Kidney (tissue), 22 donors: ENCODE measurements around the gene SPIN3. TPM values are rescaled to one million over a fixed set of nuclear protein-coding genes. Genes with fewer than 3 reads are reported as not detected.
"Not testable (repeated sequence)": the region's sequence is repeated elsewhere in the genome, so short reads cannot be mapped to it uniquely, and the experiment has no call there.

Experiments
- DNase-seq, 5 donors: peaks; one replicate each; pipeline ENCODE4 v3.0.0-alpha.2; 2013 to 2020
- FAIRE-seq: peaks from 2 replicates; lab custom pipeline; 2012; peaks lifted over from hg19 to GRCh38; lab: Jason Lieb, UNC
- H3K27ac ChIP-seq, 2 donors: one replicate each; pipeline ENCODE4 v1.7.0; 2013; ENCODE audit warnings: low read depth in 2 of 2, low read length in 2 of 2, inconsistent platforms in 1 of 2
- H3K27me3 ChIP-seq: one replicate; pipeline ENCODE4 v1.7.1; 2013; ENCODE audit warnings: low read length, inconsistent platforms; ENCODE audit not compliant: control insufficient read depth, insufficient read depth
- H3K36me3 ChIP-seq, 3 donors: one replicate each; pipeline versions ENCODE4 v1.7.0 to v1.7.1; 2013; ENCODE audit warnings: low read length in 3 of 3, control low read depth in 1 of 3, inconsistent platforms in 1 of 3; ENCODE audit not compliant: insufficient read depth in 3 of 3, control insufficient read depth in 2 of 3
- H3K4me1 ChIP-seq, 3 donors: one replicate each; pipeline versions ENCODE4 v1.7.0 to v1.7.1; 2013; ENCODE audit warnings: low read length in 3 of 3, inconsistent platforms in 1 of 3, low read depth in 1 of 3; ENCODE audit not compliant: control insufficient read depth in 2 of 3, insufficient read depth in 2 of 3
- H3K4me3 ChIP-seq, 3 donors: one replicate each; pipeline versions ENCODE4 v1.7.0 to v1.8.1; 2013; ENCODE audit warnings: low read length in 3 of 3, control low read depth in 1 of 3, inconsistent platforms in 1 of 3
- H3K9ac ChIP-seq, 3 donors: one replicate each; pipeline versions ENCODE4 v1.7.0 to v1.7.1; 2013; ENCODE audit warnings: low read length in 3 of 3, control low read depth in 1 of 3, inconsistent platforms in 1 of 3
- H3K9me3 ChIP-seq, 3 donors: one replicate each; pipeline versions ENCODE4 v1.7.0 to v1.7.1; 2013; ENCODE audit warnings: low read length in 3 of 3, control low read depth in 1 of 3, inconsistent platforms in 1 of 3; ENCODE audit not compliant: control insufficient read depth in 2 of 3, insufficient read depth in 1 of 3
- intact Hi-C: fragments of 100-400 bp; cut with DNase I; formaldehyde crosslinking; loops from one replicate; pipeline ENCODE4 v1.11.1; 2022
- long read RNA-seq, 10 donors: library from polyadenylated mRNA in 1 of 10; unstranded in 1 of 10; transcript quantifications; one replicate each; pipeline ENCODE4 v2.0.0 and lab custom pipeline, GENCODE V29; 2021 to 2026
- polyA plus RNA-seq: library from polyadenylated mRNA; stranded (reverse); fragments of 350-450 nt; fragmentation: Illumina TruSeq; extraction: RNeasy Lipid Tissue Mini Kit (QIAGEN cat#74804); gene quantifications from one replicate; pipeline ENCODE4 v1.2.3, GENCODE V29; 2014; ENCODE audit warnings: low read depth, low replicate concordance; ENCODE audit not compliant: insufficient read depth
- total RNA-seq: library from RNA; stranded (reverse); fragmentation: NEBNext Ultra II Directional; extraction: Animal tissue kit (Norgen Biotek cat#: 25700); gene quantifications from one replicate; pipeline ENCODE4 v1.2.1, GENCODE V29; 2021
- TF ChIP-seq, protein P1 (sequence below): IDR thresholded peaks from 3 replicates; pipeline ENCODE4 v1.5.1; 2012; ENCODE audit warnings: mild to moderate bottlenecking, moderate library complexity, borderline replicate concordance; ENCODE audit not compliant: insufficient read depth; ENCODE audit errors: extremely low read depth
- donor health status: control.
- donor health status: control.
- donor health status: control.
- donor health status: control.
- donor health status: control.
- donor health status: DM: yes; HTN: yes; CAD: no.
- donor health status: Normal renal cell carcinoma (clear cell type).

The SPIN3 gene
- total RNA-seq (14.9 TPM), polyA plus RNA-seq (4.9 TPM)
- long read RNA-seq, donor 1, full-length matches to known transcripts: 7 of 7 reads
- long read RNA-seq, donor 1, partial matches to known transcripts: 0 of 7 reads
- long read RNA-seq, donor 1, other reads (novel, unspliced or antisense): 0 of 7 reads
- long read RNA-seq, donor 2, full-length matches to known transcripts: 6 of 6 reads
- long read RNA-seq, donor 2, partial matches to known transcripts: 0 of 6 reads
- long read RNA-seq, donor 2, other reads (novel, unspliced or antisense): 0 of 6 reads
- long read RNA-seq, donor 3, full-length matches to known transcripts: 6 of 6 reads
- long read RNA-seq, donor 3, partial matches to known transcripts: 0 of 6 reads
- long read RNA-seq, donor 3, other reads (novel, unspliced or antisense): 0 of 6 reads
- long read RNA-seq, donor 4, full-length matches to known transcripts: 5 of 5 reads
- long read RNA-seq, donor 4, partial matches to known transcripts: 0 of 5 reads
- long read RNA-seq, donor 4, other reads (novel, unspliced or antisense): 0 of 5 reads
- long read RNA-seq, donor 5: 0 reads
- long read RNA-seq, donor 6, partial matches to known transcripts: 0 of 2 reads
- long read RNA-seq, donor 6, other reads (novel, unspliced or antisense): 0 of 2 reads
- long read RNA-seq, donor 7, full-length matches to known transcripts: 17 of 18 reads
- long read RNA-seq, donor 7, partial matches to known transcripts: 0 of 18 reads
- long read RNA-seq, donor 7, other reads (novel, unspliced or antisense): 1 of 18 reads
- long read RNA-seq, donor 8, full-length matches to known transcripts: 7 of 7 reads
- long read RNA-seq, donor 8, partial matches to known transcripts: 0 of 7 reads
- long read RNA-seq, donor 8, other reads (novel, unspliced or antisense): 0 of 7 reads
- long read RNA-seq, donor 9, full-length matches to known transcripts: 1 of 1 reads
- long read RNA-seq, donor 9, partial matches to known transcripts: 0 of 1 reads
- long read RNA-seq, donor 9, other reads (novel, unspliced or antisense): 0 of 1 reads
- long read RNA-seq, donor 10, full-length matches to known transcripts: 10 of 10 reads
- long read RNA-seq, donor 10, partial matches to known transcripts: 0 of 10 reads
- long read RNA-seq, donor 10, other reads (novel, unspliced or antisense): 0 of 10 reads

DNA sequence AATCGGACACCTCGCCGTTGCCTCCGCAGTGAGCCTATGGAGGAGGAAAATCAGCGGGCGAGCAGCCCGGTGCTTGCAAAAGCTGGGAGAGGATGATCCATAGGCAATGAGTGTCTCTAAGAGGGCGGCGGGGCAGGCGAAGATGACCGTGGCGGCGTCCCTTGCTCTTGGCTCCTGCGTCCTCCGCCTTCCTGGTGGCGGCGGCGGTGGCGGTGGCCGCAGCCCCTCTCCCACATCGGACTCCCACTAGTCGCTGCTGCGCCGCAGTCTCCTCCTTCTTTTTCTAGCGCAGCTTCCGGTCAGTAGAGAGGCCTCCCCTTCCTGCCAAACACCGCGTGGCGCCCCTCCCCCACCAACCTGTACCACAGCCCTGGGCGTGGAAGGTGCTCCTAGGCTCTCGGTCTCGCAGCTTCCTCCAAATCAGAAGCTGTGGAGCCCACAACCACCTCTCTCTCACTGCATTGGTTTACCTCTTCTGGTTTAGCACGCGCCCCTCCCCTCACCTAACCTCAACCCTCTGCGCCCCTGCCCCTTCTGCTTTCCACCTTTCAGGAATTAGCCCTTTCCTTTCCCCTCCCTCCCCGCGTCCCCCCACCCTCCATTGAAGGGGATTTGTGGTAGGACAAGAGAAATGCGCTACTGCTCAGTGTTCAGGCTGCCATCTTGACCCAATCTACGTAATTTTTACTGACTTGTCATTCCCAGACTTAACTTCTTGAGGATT, at the start of gene SPIN3:
SPIN3 (minus strand) TSS at position 271 of the 724 bp plus-strand sequence. CDS start 594 bp downstream, outside the sequence.
- Histone ChIP-seq H3K9ac (peak within 1 kb of the TSS; percentile 61 to 69 (median 67)), H3K36me3 (peaks cover 0 to 2% (median 0%) of the 10 kb centered on the region in 3 donors), H3K27me3 (peaks cover 5% of the 10 kb centered on the region), H3K9me3 (no peaks in the 10 kb centered on the region), H3K4me3 (peak within 1 kb of the TSS; percentile 77 to 79 (median 79)), H3K27ac (peak within 1 kb of the TSS; percentile 51 to 65), H3K4me1 (peaks cover 0 to 4% (median 0%) of the 10 kb centered on the region in 3 donors)
- intact Hi-C loops: no loop called here
- FAIRE-seq (no peak), DNase-seq (peak; percentile 92 to 95 (median 93))
- TF ChIP-seq, protein P1, sequence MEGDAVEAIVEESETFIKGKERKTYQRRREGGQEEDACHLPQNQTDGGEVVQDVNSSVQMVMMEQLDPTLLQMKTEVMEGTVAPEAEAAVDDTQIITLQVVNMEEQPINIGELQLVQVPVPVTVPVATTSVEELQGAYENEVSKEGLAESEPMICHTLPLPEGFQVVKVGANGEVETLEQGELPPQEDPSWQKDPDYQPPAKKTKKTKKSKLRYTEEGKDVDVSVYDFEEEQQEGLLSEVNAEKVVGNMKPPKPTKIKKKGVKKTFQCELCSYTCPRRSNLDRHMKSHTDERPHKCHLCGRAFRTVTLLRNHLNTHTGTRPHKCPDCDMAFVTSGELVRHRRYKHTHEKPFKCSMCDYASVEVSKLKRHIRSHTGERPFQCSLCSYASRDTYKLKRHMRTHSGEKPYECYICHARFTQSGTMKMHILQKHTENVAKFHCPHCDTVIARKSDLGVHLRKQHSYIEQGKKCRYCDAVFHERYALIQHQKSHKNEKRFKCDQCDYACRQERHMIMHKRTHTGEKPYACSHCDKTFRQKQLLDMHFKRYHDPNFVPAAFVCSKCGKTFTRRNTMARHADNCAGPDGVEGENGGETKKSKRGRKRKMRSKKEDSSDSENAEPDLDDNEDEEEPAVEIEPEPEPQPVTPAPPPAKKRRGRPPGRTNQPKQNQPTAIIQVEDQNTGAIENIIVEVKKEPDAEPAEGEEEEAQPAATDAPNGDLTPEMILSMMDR: no peak

DNA sequence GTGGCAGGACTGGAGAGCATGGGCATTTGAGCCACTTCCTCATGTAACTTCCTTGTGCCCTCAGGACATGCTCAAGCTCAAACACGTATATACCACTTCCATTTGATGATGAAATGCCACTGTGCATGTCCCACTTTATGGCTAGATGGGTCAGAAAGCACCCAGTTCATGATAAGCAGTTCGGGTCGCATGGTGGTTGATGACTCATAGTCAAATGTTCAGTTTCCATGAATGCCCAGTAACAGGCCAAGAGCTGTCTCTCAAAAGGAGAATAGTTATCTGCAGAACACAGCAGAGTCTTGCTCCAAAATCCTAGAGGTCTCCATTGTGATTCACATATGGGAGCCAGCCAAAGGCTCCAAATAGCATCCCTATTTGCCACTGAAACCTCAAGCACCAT, 48.9 kb upstream of the SPIN3 start:
- no peaks in the 10 kb centered on the region for H3K4me1 ChIP-seq
- no peak overlapping the region for H3K27ac ChIP-seq
- DNase-seq (no peak), FAIRE-seq (no peak)
- no peak overlapping the region for H3K4me3 ChIP-seq
- H3K9ac ChIP-seq: no peak overlapping the region
- intact Hi-C loops: no loop called here
- peaks cover 2% of the 10 kb centered on the region for H3K27me3 ChIP-seq
- H3K36me3 ChIP-seq: no peaks in the 10 kb centered on the region
- no peaks in the 10 kb centered on the region for H3K9me3 ChIP-seq
- TF ChIP-seq, protein P1: no peak

DNA sequence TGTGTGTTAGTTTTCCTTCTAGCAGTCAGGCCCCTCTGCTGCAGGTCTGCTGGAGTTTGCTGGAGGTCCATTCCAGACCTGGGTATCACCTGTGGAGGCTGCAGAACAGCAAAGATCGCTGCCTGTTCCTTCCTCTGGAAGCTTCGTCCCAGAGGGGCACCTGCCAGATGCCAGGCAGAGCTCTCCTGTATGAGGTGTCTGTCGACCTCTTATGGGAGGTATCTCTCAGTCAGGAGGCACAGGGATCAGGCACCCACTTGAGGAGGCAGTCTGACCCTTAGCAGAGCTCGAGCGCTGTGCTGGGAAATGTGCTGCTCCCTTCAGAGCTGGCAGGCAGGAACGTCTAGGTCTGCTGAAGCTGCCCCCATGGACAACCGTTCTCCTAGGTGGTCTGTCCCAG, 41.9 kb upstream of the SPIN3 start:
- H3K27me3 ChIP-seq, H3K9ac ChIP-seq, intact Hi-C loops, DNase-seq, H3K9me3 ChIP-seq, H3K27ac ChIP-seq, FAIRE-seq, H3K4me1 ChIP-seq, H3K4me3 ChIP-seq, H3K36me3 ChIP-seq: not testable (repeated sequence)
